ENCODE results near the gene DLGAP1. TPM values are rescaled to one million over a fixed set of nuclear protein-coding genes. Genes with fewer than 3 reads are reported as not detected.

Gene DLGAP1
- total RNA-seq, 4 donors from 2014 or later: 0.22 to 1.5 (median 0.56) TPM

GRCh38 chr18:4374564-4374963, 80.5 kb downstream of the DLGAP1 start:
- Histone ChIP-seq H3K27ac (no peak overlapping the region), H3K4me3 (no peak overlapping the region), H3K36me3 (no peaks in the 10 kb centered on the region), H3K9me3 (no peaks in the 10 kb centered on the region), H3K27me3 (no peaks in the 10 kb centered on the region), H3K4me1 (no peaks in the 10 kb centered on the region)
- WGBS, 2 donors (ENCODE audit: low coverage in 1 of 2): 36 to 64% methylated on average over 1 of the region's 1 CpG
- no peak for ATAC-seq
- no peak for TF ChIP-seq CTCF (IDR thresholded peaks at IDR 0.05)
- no peak for TF ChIP-seq POLR2A (IDR thresholded peaks at IDR 0.05)
- no peak for TF ChIP-seq POLR2AphosphoS5 (IDR thresholded peaks at IDR 0.05)
- no peak for TF ChIP-seq EP300 (IDR thresholded peaks at IDR 0.05)

GRCh38 chr18:4369705-4370104, 85.4 kb downstream of the DLGAP1 start:
- H3K27ac ChIP-seq: no peak overlapping the region
- H3K27me3 ChIP-seq: no peaks in the 10 kb centered on the region
- no peak overlapping the region for H3K4me3 ChIP-seq
- WGBS, 2 donors (ENCODE audit: low coverage in 1 of 2): 63 to 66% methylated on average over 4 of the region's 4 CpGs
- TF ChIP-seq POLR2AphosphoS5 (IDR thresholded peaks at IDR 0.05) (no peak), CTCF (IDR thresholded peaks at IDR 0.05) (no peak), EP300 (IDR thresholded peaks at IDR 0.05) (no peak), POLR2A (IDR thresholded peaks at IDR 0.05) (no peak)
- H3K36me3 ChIP-seq: no peaks in the 10 kb centered on the region
- no peak for ATAC-seq
- no peaks in the 10 kb centered on the region for H3K4me1 ChIP-seq
- H3K9me3 ChIP-seq: no peaks in the 10 kb centered on the region

GRCh38 chr18:4360221-4360715, 94.8 kb downstream of the DLGAP1 start:
- 95 to 96% methylated on average over 2 of the region's 2 CpGs for WGBS, 2 donors (ENCODE audit: low coverage in 1 of 2)
- no peak overlapping the region for H3K27ac ChIP-seq
- TF ChIP-seq CTCF (IDR thresholded peaks at IDR 0.05) (no peak), POLR2A (IDR thresholded peaks at IDR 0.05) (no peak), POLR2AphosphoS5 (IDR thresholded peaks at IDR 0.05) (no peak), EP300 (IDR thresholded peaks at IDR 0.05) (no peak)
- peaks cover 0 to 10% (median 0%) of the 10 kb centered on the region in 3 donors for H3K9me3 ChIP-seq
- H3K4me1 ChIP-seq: no peaks in the 10 kb centered on the region
- H3K36me3 ChIP-seq: no peaks in the 10 kb centered on the region
- no peak for ATAC-seq
- H3K27me3 ChIP-seq: no peaks in the 10 kb centered on the region
- H3K4me3 ChIP-seq: no peak overlapping the region

- TF ChIP-seq POLR2AphosphoS5 (IDR thresholded peaks at IDR 0.05) (no peak), POLR2A (IDR thresholded peaks at IDR 0.05) (no peak), EP300 (IDR thresholded peaks at IDR 0.05) (no peak), CTCF (IDR thresholded peaks at IDR 0.05) (no peak)
- WGBS, 2 donors (ENCODE audit: low coverage in 1 of 2): 43 to 59% methylated on average over 3 to 4 of the region's 4 CpGs
These were observed 96.5 kb downstream of the DLGAP1 start for GRCh38 chr18:4358618-4359017.

GRCh38 chr18:4357579-4357978, 97.5 kb downstream of the DLGAP1 start:
- Histone ChIP-seq H3K4me3 (no peak overlapping the region), H3K4me1 (no peaks in the 10 kb centered on the region), H3K27ac (no peak overlapping the region), H3K9me3 (no peaks in the 10 kb centered on the region), H3K27me3 (no peaks in the 10 kb centered on the region), H3K36me3 (no peaks in the 10 kb centered on the region)
- WGBS, 2 donors (ENCODE audit: low coverage in 1 of 2): 50 to 89% methylated on average over 2 to 3 of the region's 4 CpGs
- ATAC-seq: no peak
- TF ChIP-seq POLR2A (IDR thresholded peaks at IDR 0.05): no peak
- no peak for TF ChIP-seq POLR2AphosphoS5 (IDR thresholded peaks at IDR 0.05)

More at GRCh38 chr18:4358618-4359017, 96.5 kb downstream of the DLGAP1 start:
- Histone ChIP-seq H3K4me1 (no peaks in the 10 kb centered on the region), H3K27ac (no peak overlapping the region), H3K9me3 (peaks cover 0 to 6% (median 0%) of the 10 kb centered on the region in 3 donors), H3K36me3 (no peaks in the 10 kb centered on the region), H3K27me3 (no peaks in the 10 kb centered on the region), H3K4me3 (no peak overlapping the region)
- ATAC-seq: no peak

Measured in gastroesophageal sphincter (tissue), 4 donors.